GM19240 (cell line): ENCODE measurements around the gene MRPL57.
A peak's percentile ranks its signal among the peaks of the same experiment; 100 is the strongest.
"Not testable (repeated sequence)": the region's sequence is repeated elsewhere in the genome, so short reads cannot be mapped to it uniquely, and the experiment has no call there.

ENCODE experiments used
- DNase-seq: peaks from one replicate; pipeline ENCODE4 v3.0.0; 2011; ENCODE audit warnings: low spot score; ENCODE audit not compliant: insufficient read length

MRPL57 gene

DNA sequence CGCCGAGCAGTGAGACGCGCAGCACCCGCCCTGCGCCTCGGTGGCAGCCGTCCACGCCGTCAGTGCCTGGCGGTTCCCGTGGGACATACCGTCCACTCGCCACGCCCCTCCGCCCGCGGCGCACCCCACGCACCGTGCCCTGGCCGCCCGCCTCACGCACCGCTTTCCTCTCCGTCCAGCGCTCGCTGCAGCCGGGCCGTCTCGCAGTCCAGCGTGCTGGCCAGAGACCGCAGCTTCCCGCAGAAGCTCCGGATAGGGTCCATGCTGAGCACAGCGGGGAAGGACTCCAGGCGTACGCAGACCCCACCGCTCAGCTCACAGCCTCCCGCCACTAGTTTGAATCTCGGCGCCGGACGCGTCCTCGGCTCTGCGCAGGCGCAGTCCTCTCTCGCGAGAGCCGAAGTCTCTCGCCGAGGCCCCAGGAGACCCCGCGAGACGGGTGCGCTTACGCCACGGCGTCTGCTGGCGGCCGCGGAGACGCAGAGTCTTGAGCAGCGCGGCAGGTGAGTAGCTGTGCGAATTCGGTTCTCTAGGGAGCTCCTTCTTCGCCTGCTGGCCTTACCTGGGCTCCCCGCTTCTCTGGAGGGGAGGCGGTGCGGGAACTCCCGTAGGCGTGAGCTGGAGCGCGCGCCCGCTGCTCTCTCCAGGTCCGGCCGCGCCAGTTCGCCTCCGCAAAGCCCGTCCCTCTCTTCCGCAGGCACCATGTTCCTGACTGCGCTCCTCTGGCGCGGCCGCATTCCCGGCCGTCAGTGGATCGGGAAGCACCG is at the start of gene MRPL57, which contains the start of gene SKA3:
Gene MRPL57 (plus strand): TSS at position 444 of the 767 bp plus-strand sequence. CDS start 259 bp downstream, at position 703.
Gene SKA3 (minus strand): TSS at position 338 of the 767 bp plus-strand sequence. CDS start 75 bp downstream, at position 263.
- peak; percentile 78 for DNase-seq

- DNase-seq = no peak
These were observed 46.3 kb upstream of the MRPL57 start for GRCh38 chr13:21130116-21130515.

GRCh38 chr13:21133077-21133476 is 43.4 kb upstream of the MRPL57 start:
- no peak for DNase-seq

DNA sequence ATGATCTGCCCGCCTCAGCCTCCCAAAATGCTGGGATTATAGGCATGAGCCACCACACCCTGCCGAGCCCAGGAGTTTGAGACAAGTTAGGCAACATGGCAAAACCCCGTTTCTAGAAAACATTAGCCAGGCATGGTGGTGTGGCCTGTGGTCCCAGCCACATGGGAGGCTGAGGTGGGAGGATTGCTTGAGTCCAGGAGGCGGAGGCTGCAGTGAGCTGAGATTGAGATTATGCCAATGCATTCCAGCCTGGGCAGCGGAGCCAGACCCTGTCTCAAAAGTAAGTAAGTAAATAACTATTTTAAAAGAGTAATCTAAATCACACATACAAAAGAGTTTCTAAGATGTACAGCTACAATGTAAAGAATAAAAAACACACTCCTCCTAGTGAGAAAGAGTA is 42.0 kb upstream of the MRPL57 start:
- DNase-seq = no peak

- DNase-seq = not testable (repeated sequence)
These were observed 40.6 kb upstream of the MRPL57 start for GRCh38 chr13:21135833-21136232.

- DNase-seq = no peak
These were observed 38.8 kb upstream of the MRPL57 start for GRCh38 chr13:21137696-21138095.

- no peak for DNase-seq
These were observed 37.9 kb upstream of the MRPL57 start for GRCh38 chr13:21138561-21138960.

DNA sequence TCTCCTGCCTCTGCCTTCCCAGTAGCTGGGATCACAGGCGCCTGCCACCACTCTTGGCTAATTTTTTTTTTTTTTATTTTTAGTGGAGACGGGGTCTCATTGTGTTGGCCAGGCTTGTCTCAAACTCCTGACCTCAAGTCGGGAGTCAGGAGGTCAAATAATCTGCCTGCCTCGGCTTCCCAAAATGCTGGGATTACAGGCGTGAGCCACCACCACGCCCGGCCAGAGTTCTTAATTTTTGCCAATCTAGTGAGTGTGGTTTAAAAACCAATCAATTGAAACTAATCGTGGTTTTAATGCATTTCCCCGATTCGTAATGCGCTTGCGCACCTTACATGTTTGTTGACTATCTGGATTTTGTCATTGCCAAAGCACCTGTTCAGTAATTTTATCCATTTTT is 37.1 kb upstream of the MRPL57 start:
- no peak for DNase-seq

DNA sequence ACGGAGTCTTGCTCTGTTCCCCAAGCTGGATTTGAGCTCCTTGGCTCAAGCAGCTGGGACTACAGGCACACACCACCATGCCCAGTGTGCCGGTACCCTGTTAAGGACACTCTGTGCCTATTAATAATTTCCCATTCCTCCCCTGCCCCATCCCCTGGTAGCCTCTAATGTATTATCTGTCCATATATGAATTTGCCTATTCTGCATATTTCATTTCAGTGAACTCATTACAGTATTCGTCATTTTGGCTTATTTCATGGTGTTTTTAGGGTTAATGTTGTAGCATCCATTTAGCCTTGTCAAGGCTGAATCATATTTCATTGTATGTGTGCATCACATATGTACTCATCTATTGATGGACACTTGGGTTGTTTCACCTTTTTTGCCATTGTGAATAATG is 33.7 kb upstream of the MRPL57 start:
- DNase-seq = no peak

DNA sequence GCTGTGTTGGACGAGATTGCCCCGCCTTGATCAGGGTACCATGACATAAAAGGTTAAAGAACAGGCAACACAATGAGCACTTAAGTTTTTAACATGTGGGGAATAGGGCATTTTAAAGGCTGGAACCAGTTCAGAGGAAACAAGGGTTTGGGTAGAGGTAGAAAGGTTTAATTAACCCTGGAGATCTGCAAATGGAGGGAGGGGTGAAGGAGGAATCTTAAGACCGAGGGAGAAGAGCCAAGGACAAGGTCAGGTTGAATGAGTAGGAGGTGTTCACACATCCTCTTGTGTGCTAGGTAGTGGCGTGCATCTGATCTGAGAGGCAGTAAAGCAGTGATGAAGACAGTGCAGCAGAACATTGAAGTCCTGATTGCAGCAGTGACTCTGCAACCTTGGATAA is 28.6 kb upstream of the MRPL57 start:
- DNase-seq = no peak

GRCh38 chr13:21148557-21149258 is 27.8 kb upstream of the MRPL57 start:
- no peak for DNase-seq

DNA sequence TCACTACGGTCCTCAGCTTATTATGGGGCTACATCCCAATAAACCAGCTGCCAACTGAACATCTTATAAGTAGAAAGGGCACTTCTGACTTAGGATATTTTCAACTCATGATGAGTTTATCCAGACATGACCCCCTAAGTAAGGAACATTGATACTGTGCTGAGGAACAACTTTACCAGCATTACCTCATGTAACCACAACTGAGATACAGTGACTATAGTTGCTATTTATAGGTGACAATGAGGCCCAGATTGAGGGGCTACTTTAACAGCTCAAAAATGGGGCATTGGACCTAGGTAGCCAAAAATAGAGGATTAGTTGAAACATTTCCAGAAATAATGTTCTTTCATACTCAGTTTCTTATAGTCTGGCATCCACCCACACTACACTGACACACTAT is 26.9 kb upstream of the MRPL57 start:
- DNase-seq = no peak

GRCh38 chr13:21150013-21150412 is 26.4 kb upstream of the MRPL57 start:
- DNase-seq = no peak

DNA sequence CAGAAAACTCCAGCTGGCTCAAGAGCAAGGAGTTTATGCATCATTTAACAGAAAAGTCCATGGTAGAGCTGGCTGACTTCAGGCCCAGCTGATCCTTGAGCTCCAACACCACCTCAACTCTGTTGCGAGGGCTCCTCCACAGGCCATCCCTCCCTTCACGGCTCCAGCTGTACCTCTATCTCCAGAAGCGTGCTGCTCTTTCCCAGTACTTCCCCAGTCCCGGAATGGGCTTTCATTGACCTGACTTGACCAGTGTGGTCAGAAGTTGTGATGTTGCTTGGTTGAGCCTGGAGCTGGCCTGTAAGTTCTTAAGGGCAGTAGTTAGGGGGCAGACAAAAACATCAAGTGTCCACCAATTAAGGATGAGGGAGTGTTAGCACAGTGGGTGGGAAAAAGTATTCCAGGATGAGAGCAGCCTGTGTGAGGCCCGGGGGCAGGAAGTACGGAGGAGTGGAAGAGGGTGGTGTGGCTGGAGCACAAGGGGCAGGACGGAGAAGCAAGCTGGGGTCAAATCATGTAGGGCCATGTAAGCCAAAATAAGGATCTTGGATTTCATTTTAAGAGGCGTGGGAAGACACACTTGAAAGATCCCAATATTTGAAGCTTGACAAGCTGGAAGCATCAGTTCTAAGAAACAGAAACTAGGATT is 24.1 kb upstream of the MRPL57 start:
- no peak for DNase-seq

GRCh38 chr13:21164631-21165030 is 11.8 kb upstream of the MRPL57 start:
- no peak for DNase-seq

DNA sequence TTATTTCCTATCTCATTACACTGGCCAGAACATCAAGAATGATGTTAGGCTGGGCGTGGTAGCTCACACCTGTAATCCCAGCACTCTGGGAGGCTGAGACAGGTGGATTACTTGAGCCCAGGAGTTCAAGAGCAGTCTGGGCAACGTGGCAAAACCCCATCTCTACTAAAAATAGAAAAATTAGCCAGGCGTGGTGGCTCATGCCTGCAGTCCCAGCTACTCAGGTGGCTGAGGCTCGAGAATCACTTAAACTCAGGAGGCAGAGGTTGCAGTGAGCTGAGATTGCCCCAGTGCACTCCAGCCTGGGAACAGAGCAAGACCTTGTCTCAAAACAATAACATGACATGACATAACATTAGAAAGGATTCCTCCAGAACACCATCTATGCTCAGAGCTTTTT is 10.9 kb upstream of the MRPL57 start:
- not testable (repeated sequence) for DNase-seq

DNA sequence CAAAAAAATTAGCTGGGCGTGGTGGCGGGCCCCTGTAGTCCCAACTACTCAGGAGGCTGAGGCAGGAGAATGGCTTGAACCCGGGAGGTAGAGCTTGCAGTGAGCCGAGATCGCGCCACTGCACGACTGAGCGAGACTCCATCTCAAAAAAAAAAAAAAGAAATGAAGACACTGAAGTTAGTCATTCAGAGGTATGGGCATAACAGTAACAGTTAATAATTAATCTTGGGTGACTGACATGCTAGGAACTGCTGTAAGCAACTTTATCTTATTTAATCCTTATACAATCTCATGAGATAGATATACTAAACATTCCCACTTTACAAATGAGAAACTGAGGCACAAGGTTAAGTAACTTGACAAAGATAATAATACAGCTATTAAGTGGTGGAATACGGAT is 5.0 kb upstream of the MRPL57 start:
- DNase-seq = no peak

DNA sequence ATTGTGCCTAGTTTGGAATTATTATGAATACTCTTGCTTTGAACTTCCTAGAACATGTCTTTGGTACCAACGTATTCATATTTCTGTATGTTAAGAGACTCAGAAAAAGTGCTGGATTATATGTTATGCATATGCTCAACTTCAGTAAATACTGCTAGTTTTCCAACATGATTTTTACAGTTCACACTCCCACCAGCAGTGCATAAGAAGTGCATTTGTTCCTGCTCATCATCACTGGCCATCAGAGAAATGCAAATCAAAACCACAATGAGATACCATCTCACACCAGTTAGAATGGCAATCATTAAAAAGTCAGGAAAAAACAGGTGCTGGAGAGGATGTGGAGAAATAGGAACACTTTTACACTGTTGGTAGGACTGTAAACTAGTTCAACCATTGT is 2.7 kb upstream of the MRPL57 start:
- DNase-seq = not testable (repeated sequence)

GRCh38 chr13:21175656-21176214 is 723 bp upstream of the MRPL57 start:
- no peak for DNase-seq

DNA sequence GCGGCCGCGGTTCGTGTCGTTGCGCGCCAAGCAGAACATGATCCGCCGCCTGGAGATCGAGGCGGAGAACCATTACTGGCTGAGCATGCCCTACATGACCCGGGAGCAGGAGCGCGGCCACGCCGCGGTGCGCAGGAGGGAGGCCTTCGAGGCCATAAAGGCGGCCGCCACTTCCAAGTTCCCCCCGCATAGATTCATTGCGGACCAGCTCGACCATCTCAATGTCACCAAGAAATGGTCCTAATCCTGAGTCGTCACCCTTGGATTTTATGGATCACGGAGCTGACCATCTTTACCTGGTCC is 475 bp downstream of the MRPL57 start:
- DNase-seq = peak; percentile 4

- no peak for DNase-seq
These were observed 5.2 kb downstream of the MRPL57 start for GRCh38 chr13:21181671-21182070.

DNA sequence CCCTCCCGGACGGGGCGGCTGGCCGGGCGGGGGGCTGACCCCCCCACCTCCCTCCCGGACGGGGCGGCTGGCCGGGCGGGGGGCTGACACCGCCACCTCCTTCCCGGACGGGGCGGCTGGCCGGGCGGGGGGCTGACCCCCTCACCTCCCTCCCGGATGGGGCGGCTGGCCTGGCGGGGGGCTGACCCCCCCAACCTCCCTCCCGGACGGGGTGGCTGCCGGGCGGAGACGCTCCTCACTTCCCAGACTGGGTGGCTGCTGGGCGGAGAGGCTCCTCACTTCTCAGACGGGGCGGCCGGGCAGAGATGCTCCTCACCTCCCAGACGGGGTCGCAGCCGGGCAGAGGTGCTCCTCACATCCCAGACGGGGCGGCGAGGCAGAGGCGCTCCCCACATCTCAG is 10.0 kb downstream of the MRPL57 start:
- DNase-seq = not testable (repeated sequence)
